ENCODE data around the gene TSSK1B. TPM values are rescaled to one million over a fixed set of nuclear protein-coding genes. Genes with fewer than 3 reads are reported as not detected.

The TSSK1B gene
- total and polyA plus RNA-seq, 10 of the 15 experiments (the other 5 are each of a cell fraction or from before 2014, with no cell fraction given) = not detected

GRCh38 chr5:113421693-113422092 lies 13.1 kb downstream of the TSSK1B start:
- ATAC-seq (no peak), DNase-seq (ENCODE audit: low read depth, low spot score) (no peak), FAIRE-seq (no peak)
- Histone ChIP-seq H3K9ac (ENCODE audit: control insufficient read depth, insufficient read depth, low read length) (no peak overlapping the region), H3K36me3 (ENCODE audit: control insufficient read depth in 2 of 2, insufficient read depth in 2 of 2, low read length in 1 of 2) (no peaks in the 10 kb centered on the region), H3K27ac (ENCODE audit: control insufficient read depth, insufficient read depth) (no peak overlapping the region), H3K9me3 (replicated peaks; ENCODE audit: control insufficient read depth, insufficient read depth, low read length) (no peaks in the 10 kb centered on the region), H3K4me2 (ENCODE audit: control insufficient read depth, insufficient read depth) (no peak overlapping the region), H3K79me2 (ENCODE audit: control insufficient read depth, insufficient read depth, low read length) (no peaks in the 10 kb centered on the region), H4K20me1 (ENCODE audit: control insufficient read depth, insufficient read depth) (no peaks in the 10 kb centered on the region), H3K4me1 (ENCODE audit: control insufficient read depth, insufficient read depth, low read length) (no peaks in the 10 kb centered on the region), H3K4me3 (no peak overlapping the region), H2AFZ (ENCODE audit: control insufficient read depth, low read depth, low read length) (no peak overlapping the region), H3K27me3 (replicated peaks in 1 of 2; ENCODE audit: control insufficient read depth in 2 of 2, insufficient read depth in 2 of 2, low read length in 1 of 2) (no peaks in the 10 kb centered on the region)
- BruUV-seq (replicated peaks) = no TSS peak
- WGBS (ENCODE audit: insufficient coverage, insufficient replicate concordance, low lambda C conversion rate, missing lambda C conversion rate) = 19% methylated on average over 2 of the region's 2 CpGs
- SMC1A ChIA-PET (ENCODE audit: uncharacterized antibody, unreplicated experiment) = no interaction called here
- intact Hi-C loops (cut with micrococcal nuclease; ENCODE audit: unreplicated experiment) = no loop called here
- RAD21 ChIA-PET (ENCODE audit: unreplicated experiment) = no interaction called here
- in situ Hi-C loops (cut with MboI) = no loop called here
- POLR2A ChIA-PET = no interaction called here
- CTCF ChIA-PET = interaction anchor here (0.7 kb wide), 1 partner anchor 9 kb away, joined by 3 read pairs; no protein-coding TSS in a partner anchor
- TF ChIP-seq NBN (IDR thresholded peaks at IDR 0.05) (no peak), CEBPZ (IDR thresholded peaks at IDR 0.05; ENCODE audit: low read depth, low read length) (no peak), REST (IDR thresholded peaks at IDR 0.05; ENCODE audit: low read depth, low read length) (no peak), CHD1 (IDR thresholded peaks at IDR 0.05; ENCODE audit: low read depth, low read length) (no peak), GABPA (IDR thresholded peaks at IDR 0.05; ENCODE audit: low read depth) (no peak), NR2C2 (IDR thresholded peaks at IDR 0.05; ENCODE audit: borderline replicate concordance, control insufficient read depth, insufficient read length, low read depth) (no peak), SMAD5 (IDR thresholded peaks at IDR 0.05; ENCODE audit: low read depth) (no peak)
- TF ChIP-seq, protein P1, sequence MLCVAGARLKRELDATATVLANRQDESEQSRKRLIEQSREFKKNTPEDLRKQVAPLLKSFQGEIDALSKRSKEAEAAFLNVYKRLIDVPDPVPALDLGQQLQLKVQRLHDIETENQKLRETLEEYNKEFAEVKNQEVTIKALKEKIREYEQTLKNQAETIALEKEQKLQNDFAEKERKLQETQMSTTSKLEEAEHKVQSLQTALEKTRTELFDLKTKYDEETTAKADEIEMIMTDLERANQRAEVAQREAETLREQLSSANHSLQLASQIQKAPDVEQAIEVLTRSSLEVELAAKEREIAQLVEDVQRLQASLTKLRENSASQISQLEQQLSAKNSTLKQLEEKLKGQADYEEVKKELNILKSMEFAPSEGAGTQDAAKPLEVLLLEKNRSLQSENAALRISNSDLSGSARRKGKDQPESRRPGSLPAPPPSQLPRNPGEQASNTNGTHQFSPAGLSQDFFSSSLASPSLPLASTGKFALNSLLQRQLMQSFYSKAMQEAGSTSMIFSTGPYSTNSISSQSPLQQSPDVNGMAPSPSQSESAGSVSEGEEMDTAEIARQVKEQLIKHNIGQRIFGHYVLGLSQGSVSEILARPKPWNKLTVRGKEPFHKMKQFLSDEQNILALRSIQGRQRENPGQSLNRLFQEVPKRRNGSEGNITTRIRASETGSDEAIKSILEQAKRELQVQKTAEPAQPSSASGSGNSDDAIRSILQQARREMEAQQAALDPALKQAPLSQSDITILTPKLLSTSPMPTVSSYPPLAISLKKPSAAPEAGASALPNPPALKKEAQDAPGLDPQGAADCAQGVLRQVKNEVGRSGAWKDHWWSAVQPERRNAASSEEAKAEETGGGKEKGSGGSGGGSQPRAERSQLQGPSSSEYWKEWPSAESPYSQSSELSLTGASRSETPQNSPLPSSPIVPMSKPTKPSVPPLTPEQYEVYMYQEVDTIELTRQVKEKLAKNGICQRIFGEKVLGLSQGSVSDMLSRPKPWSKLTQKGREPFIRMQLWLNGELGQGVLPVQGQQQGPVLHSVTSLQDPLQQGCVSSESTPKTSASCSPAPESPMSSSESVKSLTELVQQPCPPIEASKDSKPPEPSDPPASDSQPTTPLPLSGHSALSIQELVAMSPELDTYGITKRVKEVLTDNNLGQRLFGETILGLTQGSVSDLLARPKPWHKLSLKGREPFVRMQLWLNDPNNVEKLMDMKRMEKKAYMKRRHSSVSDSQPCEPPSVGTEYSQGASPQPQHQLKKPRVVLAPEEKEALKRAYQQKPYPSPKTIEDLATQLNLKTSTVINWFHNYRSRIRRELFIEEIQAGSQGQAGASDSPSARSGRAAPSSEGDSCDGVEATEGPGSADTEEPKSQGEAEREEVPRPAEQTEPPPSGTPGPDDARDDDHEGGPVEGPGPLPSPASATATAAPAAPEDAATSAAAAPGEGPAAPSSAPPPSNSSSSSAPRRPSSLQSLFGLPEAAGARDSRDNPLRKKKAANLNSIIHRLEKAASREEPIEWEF (IDR thresholded peaks at IDR 0.05; ENCODE audit: insufficient replicate concordance, low read depth, low read length) = no peak

Data from GM12878 (cell line).